Measurements from ENCODE around the gene JADE3.

The JADE3 gene

GRCh38 chrX:47026198-47026597, 114.0 kb downstream of the JADE3 start:
- DNase-seq (ENCODE audit: low read depth): no peak

- DNase-seq (ENCODE audit: low read depth): peak; percentile 21
Observed at GRCh38 chrX:47030339-47030738, 118.1 kb downstream of the JADE3 start.

- DNase-seq (ENCODE audit: low read depth): no peak
Observed at GRCh38 chrX:47047989-47048388, 135.8 kb downstream of the JADE3 start.

- DNase-seq (ENCODE audit: low read depth): no peak
Observed at GRCh38 chrX:47059142-47059874, 147.1 kb downstream of the JADE3 start.

GRCh38 chrX:47060708-47061107, 148.5 kb downstream of the JADE3 start:
- DNase-seq (ENCODE audit: low read depth): no peak

- DNase-seq (ENCODE audit: low read depth): no peak
Observed at GRCh38 chrX:47061238-47061919, 149.2 kb downstream of the JADE3 start.

GRCh38 chrX:47063179-47063578, 151.0 kb downstream of the JADE3 start:
- no peak for DNase-seq (ENCODE audit: low read depth)

GRCh38 chrX:47068214-47068613, 156.0 kb downstream of the JADE3 start:
- no peak for DNase-seq (ENCODE audit: low read depth)

GRCh38 chrX:47068720-47069119, 156.5 kb downstream of the JADE3 start:
- DNase-seq (ENCODE audit: low read depth): no peak

GRCh38 chrX:47078129-47079043, 166.2 kb downstream of the JADE3 start, which contains the start of gene RGN:
TSS of gene RGN (plus strand) at chrX:47078443. CDS start at chrX:47081145, 2,702 bp downstream.
- no peak for DNase-seq (ENCODE audit: low read depth)

- no peak for DNase-seq (ENCODE audit: low read depth)
Observed at GRCh38 chrX:47080215-47080914, 168.1 kb downstream of the JADE3 start.

GRCh38 chrX:47080915-47081236, 168.7 kb downstream of the JADE3 start:
- DNase-seq (ENCODE audit: low read depth): no peak

- DNase-seq (ENCODE audit: low read depth): no peak
Observed at GRCh38 chrX:47091149-47091775, 179.0 kb downstream of the JADE3 start.

GRCh38 chrX:47093248-47093647, 181.0 kb downstream of the JADE3 start:
- no peak for DNase-seq (ENCODE audit: low read depth)

- DNase-seq (ENCODE audit: low read depth): no peak
Observed at GRCh38 chrX:47093860-47094259, 181.6 kb downstream of the JADE3 start.

- no peak for DNase-seq (ENCODE audit: low read depth)
Observed at GRCh38 chrX:47097018-47097417, 184.8 kb downstream of the JADE3 start.

- DNase-seq (ENCODE audit: low read depth): no peak
Observed at GRCh38 chrX:47098338-47099094, 186.3 kb downstream of the JADE3 start.

- DNase-seq (ENCODE audit: low read depth): no peak
Observed at GRCh38 chrX:47101206-47101605, 189.0 kb downstream of the JADE3 start.
